Mucosa of descending colon (tissue), 3 donors: ENCODE results near the gene TBX10. TPM values are rescaled to one million over a fixed set of nuclear protein-coding genes. Genes with fewer than 3 reads are reported as not detected.
A peak's percentile ranks its signal among the peaks of the same experiment; 100 is the strongest.

Experiments used
- ATAC-seq: fragments of 200-7000 bp; cut with Tn5 transposase; one replicate; pipeline ENCODE4 v1.9.1; 2020; ENCODE audit warnings: mild to moderate bottlenecking, moderate library complexity
- DNase-seq, 3 donors: peaks; one replicate each; pipeline ENCODE4 v3.0.0-alpha.2; 2020
- H3K36me3 ChIP-seq: fragments of 200-600 bp; one replicate; pipeline ENCODE4 v1.8.0; 2021; ENCODE audit warnings: low read depth, mild to moderate bottlenecking
- H3K4me1 ChIP-seq: fragments of 200-600 bp; one replicate; pipeline ENCODE4 v1.8.0; 2021; ENCODE audit warnings: low read depth, mild to moderate bottlenecking
- H3K4me3 ChIP-seq: fragments of 200-600 bp; one replicate; pipeline ENCODE4 v1.8.0; 2021; ENCODE audit warnings: mild to moderate bottlenecking
- H3K9me3 ChIP-seq: fragments of 200-600 bp; one replicate; pipeline ENCODE4 v1.8.0; 2021; ENCODE audit warnings: mild to moderate bottlenecking
- CTCF ChIP-seq: fragments of 200-600 bp; IDR thresholded peaks from one replicate; pipeline ENCODE4 v1.8.0; 2022; ENCODE audit warnings: antibody characterized with exemption, mild to moderate bottlenecking
- intact Hi-C, 2 donors: fragments of 100-400 bp; cut with DNase I in 1 of 2; cut with micrococcal nuclease in 1 of 2; formaldehyde crosslinking; loops; one replicate each; pipeline versions ENCODE4 v1.11.0 to v1.11.1; 2022; cut with DNase I, micrococcal nuclease
- total RNA-seq, 3 donors: library from RNA; stranded (reverse); fragmentation: NEBNext Ultra II Directional in 2 of 3; extraction: Animal tissue kit (Norgen Biotek cat#: 25700) in 2 of 3; gene quantifications; one replicate each; pipeline versions ENCODE4 v1.2.1 to v1.2.4, GENCODE V29; 2021 to 2023
- donor health status: DM: no; HTN: no; CAD: no; lungs with moderate emphysema.
- donor health status: DM: no; HTN: no; CAD: no.
- donor health status: DM: no; HTN: yes; CAD: no.

Gene TBX10
- total RNA-seq, 3 donors from 2014 or later: 3.7 to 19.1 (median 9.6) TPM

- Histone ChIP-seq H3K36me3 (peaks cover 4% of the 10 kb centered on the region), H3K4me1 (peaks cover 14% of the 10 kb centered on the region), H3K9me3 (no peaks in the 10 kb centered on the region), H3K4me3 (no peak overlapping the region)
- DNase-seq: peak in 1 of 3 donors; percentile 51
- no peak for ATAC-seq
- TF ChIP-seq CTCF: no peak
- intact Hi-C loops: no loop called here
Measured at GRCh38 chr11:67610302-67610868, 29.2 kb downstream of the TBX10 start.

- H3K4me1 ChIP-seq: peaks cover 14% of the 10 kb centered on the region
- H3K9me3 ChIP-seq: no peaks in the 10 kb centered on the region
- H3K4me3 ChIP-seq: no peak overlapping the region
- peaks cover 4% of the 10 kb centered on the region for H3K36me3 ChIP-seq
- no peak for ATAC-seq
- no peak for TF ChIP-seq CTCF
- intact Hi-C loops: no loop called here
- DNase-seq: no peak
Measured at GRCh38 chr11:67609316-67609715, 30.2 kb downstream of the TBX10 start.

- Histone ChIP-seq H3K4me1 (peaks cover 9% of the 10 kb centered on the region), H3K36me3 (peaks cover 4% of the 10 kb centered on the region), H3K4me3 (no peak overlapping the region), H3K9me3 (no peaks in the 10 kb centered on the region)
- intact Hi-C loops: no loop called here
- no peak for TF ChIP-seq CTCF
- DNase-seq: peak in 1 of 3 donors; percentile 29
- ATAC-seq: no peak
Measured at GRCh38 chr11:67608486-67608885, 31.1 kb downstream of the TBX10 start.

GRCh38 chr11:67607507-67607906, 32.1 kb downstream of the TBX10 start:
- Histone ChIP-seq H3K36me3 (peaks cover 4% of the 10 kb centered on the region), H3K4me3 (peak overlapping the region; percentile 72), H3K4me1 (peaks cover 8% of the 10 kb centered on the region), H3K9me3 (no peaks in the 10 kb centered on the region)
- DNase-seq (no peak), ATAC-seq (no peak)
- TF ChIP-seq CTCF: no peak
- intact Hi-C loops: no loop called here

GRCh38 chr11:67606492-67607295, 32.9 kb downstream of the TBX10 start, which contains the start of gene NDUFV1:
NDUFV1 (plus strand) TSS chr11:67606936; CDS start chr11:67607005, 69 bp downstream.
- intact Hi-C loops: no loop called here
- Histone ChIP-seq H3K4me1 (peaks cover 8% of the 10 kb centered on the region), H3K4me3 (peak within 1 kb of the TSS; percentile 72), H3K36me3 (no peaks in the 10 kb centered on the region), H3K9me3 (no peaks in the 10 kb centered on the region)
- ATAC-seq: peak; percentile 99
- peak; percentile 70 for TF ChIP-seq CTCF
- DNase-seq: peak; percentile 98
